DMS 273 (cell line): Measurements from ENCODE around the gene FA2H.
"Not testable (repeated sequence)": the region's sequence is repeated elsewhere in the genome, so short reads cannot be mapped to it uniquely, and the experiment has no call there.

ENCODE experiments used
- DNase-seq: peaks from one replicate; lab custom pipeline; 2025; ENCODE audit not compliant: unreplicated experiment; lab: John Stamatoyannopoulos, UW

Gene FA2H

GRCh38 chr16:74770831-74771526, 3.6 kb downstream of the FA2H start:
- DNase-seq = no peak

- no peak for DNase-seq
Observed at GRCh38 chr16:74769586-74770190, 4.9 kb downstream of the FA2H start.

GRCh38 chr16:74768239-74768638, 6.4 kb downstream of the FA2H start:
- no peak for DNase-seq

- no peak for DNase-seq
Observed at GRCh38 chr16:74767749-74768148, 6.9 kb downstream of the FA2H start.

GRCh38 chr16:74766729-74767128, 7.9 kb downstream of the FA2H start:
- peak; percentile 20 for DNase-seq

- not testable (repeated sequence) for DNase-seq
Observed at GRCh38 chr16:74764184-74764583, 10.4 kb downstream of the FA2H start.

- no peak for DNase-seq
Observed at GRCh38 chr16:74761665-74762064, 13.0 kb downstream of the FA2H start.

- no peak for DNase-seq
Observed at GRCh38 chr16:74760007-74760767, 14.4 kb downstream of the FA2H start.

GRCh38 chr16:74759564-74759963, 15.1 kb downstream of the FA2H start:
- no peak for DNase-seq

GRCh38 chr16:74758801-74759200, 15.8 kb downstream of the FA2H start:
- DNase-seq = no peak

GRCh38 chr16:74757349-74757748, 17.3 kb downstream of the FA2H start:
- no peak for DNase-seq

GRCh38 chr16:74756203-74756602, 18.4 kb downstream of the FA2H start:
- DNase-seq = no peak

- DNase-seq = no peak
Observed at GRCh38 chr16:74753180-74753579, 21.4 kb downstream of the FA2H start.

- DNase-seq = no peak
Observed at GRCh38 chr16:74752756-74753155, 21.9 kb downstream of the FA2H start.

- DNase-seq = no peak
Observed at GRCh38 chr16:74752258-74752657, 22.4 kb downstream of the FA2H start.

- no peak for DNase-seq
Observed at GRCh38 chr16:74751658-74752057, 23.0 kb downstream of the FA2H start.

- no peak for DNase-seq
Observed at GRCh38 chr16:74749291-74750055, 25.1 kb downstream of the FA2H start.

- no peak for DNase-seq
Observed at GRCh38 chr16:74748616-74749026, 26.0 kb downstream of the FA2H start.

GRCh38 chr16:74747716-74748615, 26.7 kb downstream of the FA2H start:
- no peak for DNase-seq

GRCh38 chr16:74745926-74746325, 28.7 kb downstream of the FA2H start:
- DNase-seq = no peak
